Suppressor macrophage treated with lipopolysaccharide for 4 hours (primary cell): ENCODE measurements around the gene ARMC3.
"Not testable (repeated sequence)": the region's sequence is repeated elsewhere in the genome, so short reads cannot be mapped to it uniquely, and the experiment has no call there.

Experiments
- DNase-seq: peaks from one replicate; pipeline ENCODE4 v3.0.0-alpha.2; 2020

ARMC3 gene

DNA sequence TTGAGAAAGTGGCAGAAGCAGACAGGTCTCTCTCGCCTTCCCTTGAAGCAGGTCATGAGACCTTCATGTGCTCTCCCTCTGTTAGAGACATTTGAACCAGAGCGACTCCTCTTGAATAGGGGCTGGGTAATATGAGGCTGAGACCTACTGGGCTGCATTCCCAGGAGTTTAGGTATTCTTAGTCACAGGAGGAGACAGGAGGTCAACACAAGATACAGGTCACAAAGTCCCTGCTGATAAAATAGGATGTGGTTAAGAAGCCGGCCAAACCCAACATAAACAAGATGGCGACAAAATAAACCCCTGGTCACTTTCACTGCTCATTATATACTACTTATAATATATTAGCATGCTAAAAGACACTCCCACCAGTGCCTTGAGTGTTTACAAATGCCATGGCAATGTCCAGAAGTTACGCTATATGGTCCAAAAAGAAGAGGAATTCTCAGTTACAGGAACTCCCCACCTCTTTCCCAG lies 124.0 kb downstream of the ARMC3 start:
- DNase-seq = no peak

DNA sequence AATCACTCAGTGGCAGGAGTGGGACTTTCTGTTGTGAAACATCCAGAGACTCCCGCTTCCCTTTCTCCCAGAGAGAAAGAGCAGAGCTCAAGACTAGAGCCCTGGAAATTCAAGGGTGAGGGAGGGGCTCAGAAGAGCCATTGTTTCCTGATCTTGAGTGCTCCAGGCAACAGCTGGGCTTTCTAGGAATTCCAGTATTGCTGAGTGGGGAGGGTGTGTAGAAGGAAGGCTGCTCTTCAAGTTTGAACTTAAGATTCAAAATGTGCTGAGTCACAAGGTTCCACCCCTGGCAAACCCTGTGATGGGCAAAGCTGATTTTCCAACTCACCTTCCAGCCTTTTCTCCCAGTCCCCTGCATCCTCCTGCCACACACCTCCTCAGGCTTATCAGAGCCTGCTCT lies 125.2 kb downstream of the ARMC3 start:
- DNase-seq = no peak

DNA sequence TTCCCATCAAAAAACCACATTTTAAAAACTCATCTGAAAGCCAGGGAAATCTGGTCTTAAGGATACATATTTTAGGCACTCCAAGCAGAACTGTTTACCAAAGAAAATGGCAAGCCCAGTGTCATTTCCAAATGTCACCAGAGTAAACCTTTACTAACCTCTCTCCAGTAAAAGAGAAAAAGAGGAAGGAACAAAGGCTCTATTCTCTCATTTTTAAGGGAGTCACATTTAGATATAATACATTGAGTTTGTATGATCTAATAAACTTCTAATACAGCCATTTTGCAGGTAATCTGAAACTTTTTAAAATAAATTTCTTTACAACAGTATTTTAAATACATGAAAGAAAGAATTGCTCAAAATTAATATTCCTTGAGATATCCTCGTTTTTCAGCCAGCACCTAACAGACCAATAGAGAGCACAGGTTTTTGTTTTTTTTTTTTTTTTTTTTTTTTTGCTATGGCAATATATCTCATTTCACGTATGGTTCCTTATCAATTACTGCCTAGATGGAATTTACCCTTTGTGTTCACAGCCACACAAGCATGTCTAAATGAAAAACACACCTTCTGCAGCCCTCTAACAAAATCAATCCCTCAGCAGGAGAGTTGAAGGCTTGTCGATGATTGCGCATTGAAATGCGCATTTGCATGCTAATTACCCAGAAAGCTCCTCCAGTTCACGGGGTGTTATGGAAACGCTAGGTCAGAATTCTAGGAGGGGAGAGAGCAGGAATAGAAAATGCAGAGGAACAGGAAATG lies 127.8 kb downstream of the ARMC3 start:
- no peak for DNase-seq

DNA sequence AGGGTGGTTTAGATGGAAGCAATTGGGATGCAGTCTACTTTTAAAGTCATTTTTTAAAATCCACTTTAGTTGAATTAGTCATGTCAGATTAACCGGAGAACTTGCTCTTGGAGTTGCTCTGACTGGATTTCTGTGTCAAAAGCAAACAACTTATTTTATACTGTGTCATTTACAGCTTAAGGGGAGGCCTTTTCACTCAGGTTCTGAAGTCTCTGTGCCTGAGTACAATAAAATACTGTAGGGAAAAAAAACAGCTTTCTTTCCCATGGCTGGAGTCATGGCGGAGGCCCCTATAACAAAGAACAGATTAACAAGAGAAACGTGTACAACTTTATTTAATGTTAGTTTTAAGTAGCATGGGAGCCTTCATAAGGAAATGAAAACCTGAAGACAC lies 128.3 kb downstream of the ARMC3 start:
- no peak for DNase-seq

DNA sequence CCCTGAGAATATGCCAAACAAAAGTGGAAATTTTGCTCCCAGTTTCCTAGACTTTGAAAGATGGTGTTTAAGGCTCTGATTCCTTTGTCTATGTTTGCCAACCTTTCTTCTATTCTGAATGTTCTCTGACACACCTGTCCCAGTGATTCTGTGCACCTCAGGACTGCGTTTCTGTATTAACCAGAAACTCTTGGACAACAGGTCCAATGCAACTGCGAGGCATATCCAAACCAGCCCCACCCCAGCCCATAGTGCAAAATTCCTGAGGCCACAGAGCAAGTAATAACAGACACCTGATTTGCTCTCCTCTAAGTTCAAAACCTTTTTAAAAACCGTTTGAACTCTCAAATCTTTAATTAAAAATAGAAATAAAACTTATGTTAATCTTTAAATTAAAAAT lies 130.5 kb downstream of the ARMC3 start:
- DNase-seq = no peak

DNA sequence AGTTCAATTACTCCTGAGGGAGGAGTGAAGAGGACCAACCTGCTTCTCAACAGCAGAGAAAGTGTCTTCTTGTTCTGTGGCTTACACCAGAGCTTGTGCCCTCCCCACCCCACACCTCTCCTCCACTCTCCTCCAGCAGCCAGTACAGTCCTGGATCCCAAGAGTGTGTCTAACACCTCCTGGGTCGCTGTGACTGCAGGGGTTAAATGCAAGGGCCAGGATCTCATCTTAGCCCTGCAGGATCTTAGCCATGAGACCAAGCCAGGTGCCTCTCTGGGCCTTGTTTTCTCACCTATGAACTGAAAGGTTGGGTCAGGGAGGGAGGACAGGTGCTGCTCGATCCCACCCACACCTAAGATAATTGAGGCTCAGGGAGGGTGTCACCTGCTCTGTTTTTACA lies 133.1 kb downstream of the ARMC3 start:
- DNase-seq = no peak

DNA sequence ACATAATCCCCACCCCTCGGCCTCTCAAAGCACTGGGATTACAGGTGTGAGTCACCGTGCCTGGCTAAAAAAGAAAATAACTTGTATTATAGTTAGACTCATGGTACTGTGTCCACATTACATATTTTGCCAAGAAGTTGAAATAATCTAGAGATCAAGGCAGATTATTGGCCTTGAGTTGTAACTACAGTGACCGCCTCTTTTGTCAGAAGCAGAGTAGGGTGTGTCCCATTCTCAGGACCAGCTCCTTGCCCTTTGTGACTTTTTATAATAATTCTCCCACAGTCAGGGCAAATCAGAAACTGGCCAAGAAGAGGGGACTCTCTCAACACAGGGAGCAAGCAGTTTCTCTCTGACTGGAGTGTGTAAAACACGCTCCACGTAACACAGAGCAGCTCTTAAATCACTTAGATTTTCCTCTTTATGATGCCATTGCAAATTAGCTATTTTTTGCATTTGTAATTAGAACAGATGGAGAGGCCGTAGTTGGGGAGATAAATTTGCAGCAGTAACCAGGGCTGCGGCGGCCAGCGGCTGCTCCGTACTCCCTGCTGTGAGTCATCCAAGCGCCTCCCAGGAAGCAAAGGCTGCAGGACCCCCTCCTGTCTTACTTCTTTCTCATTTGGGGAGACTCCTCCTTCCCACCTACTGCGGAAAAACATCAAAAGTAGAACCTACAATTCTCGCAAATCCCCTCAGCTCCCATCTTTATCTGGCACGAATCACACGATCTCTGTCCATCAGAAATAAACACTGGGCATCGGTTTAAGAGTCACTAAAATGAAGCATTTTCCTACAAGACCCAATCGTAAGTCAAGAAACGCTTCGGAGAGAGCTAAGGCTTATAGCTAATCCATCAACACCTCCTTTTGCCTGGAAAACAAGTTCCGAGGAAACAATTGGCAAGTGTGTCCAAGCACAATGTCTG lies 135.5 kb downstream of the ARMC3 start:
- no peak for DNase-seq

DNA sequence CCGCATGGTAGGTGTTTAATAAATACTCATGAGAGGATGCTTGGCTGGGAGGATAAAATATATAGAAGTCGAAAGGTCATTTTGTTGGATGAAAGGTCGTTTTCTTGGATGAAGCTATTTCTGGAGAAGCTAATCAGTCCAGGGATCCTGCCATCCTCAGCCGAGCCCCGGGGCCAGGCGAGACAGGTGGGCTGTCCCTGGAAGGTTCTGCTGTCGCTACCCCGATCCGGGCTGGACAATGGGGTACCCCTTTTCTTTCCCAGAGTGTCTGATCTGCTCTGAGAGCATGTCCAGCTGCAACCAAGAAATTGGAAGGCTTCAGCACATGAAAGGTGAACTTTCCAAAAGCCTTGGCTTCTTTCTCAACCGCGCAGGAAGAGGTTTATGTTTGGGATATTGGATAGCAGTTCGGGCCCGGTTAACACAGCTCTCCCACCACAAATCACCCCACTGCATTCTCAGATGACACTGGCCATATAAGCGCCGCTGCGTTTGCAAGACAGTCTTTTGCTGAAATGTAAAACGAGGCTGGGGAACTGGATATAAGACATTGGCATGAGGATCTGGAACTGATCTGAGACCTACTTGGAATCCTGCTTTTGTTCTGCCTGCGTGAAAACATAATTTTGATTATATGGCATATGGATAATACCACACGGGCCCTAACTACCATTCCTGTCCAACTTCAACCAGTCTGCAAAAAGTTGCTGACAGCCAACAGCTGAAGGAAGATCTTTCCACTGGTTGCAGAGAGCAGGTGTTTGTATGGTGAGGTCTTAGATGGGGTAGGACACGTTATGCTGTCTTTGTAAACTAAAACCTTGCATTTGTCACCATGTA lies 136.3 kb downstream of the ARMC3 start:
- no peak for DNase-seq

DNA sequence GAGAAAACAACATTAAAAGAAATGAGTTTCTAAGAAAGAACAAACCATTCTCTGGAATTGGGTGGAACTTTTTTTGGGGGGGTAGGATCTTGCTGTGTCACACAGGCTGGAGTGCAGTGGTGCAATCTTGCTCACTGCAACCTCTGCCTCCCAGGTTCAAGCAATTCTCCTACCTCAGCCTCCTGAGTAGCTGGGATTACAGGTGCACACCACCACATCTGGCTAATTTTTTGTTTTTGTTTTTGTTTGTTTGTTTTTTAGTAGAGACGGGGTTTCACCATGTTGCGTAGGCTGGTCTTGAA lies 136.9 kb downstream of the ARMC3 start:
- not testable (repeated sequence) for DNase-seq

DNA sequence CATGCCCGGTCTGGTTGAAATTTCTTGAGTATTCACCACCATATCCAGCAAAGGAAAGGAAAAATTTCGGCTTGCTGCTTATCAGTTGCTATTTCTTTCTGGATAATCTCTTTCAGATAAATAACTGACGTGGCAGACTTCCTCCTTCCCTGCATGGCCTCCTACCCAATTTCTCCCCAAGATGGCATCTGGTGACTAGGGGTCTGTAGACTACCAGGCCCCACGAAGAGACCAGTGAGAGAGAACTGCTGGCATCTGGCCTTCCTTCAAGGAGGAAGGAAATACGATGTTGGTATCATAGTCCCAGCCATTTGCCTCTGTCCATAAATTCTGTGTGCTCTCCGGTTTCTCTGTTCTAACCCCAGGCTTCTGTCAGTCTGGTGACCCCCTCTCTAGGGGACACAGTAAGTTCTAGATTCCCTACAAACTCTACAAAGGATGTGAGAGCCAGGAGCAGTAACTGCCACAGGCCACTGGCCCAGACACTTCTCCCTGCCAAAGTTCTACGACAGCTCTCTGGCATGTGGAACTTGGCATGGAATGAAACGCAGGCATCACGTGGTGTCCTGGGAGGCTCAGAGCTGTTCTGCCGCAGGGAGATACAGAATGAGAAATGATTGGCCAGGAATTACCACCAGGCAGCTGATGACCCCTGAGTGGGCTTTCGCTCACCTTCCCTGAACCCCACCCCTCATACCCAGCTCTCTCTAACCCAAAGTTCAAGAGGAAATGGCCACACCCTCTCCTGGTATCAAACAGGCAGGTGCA lies 137.5 kb downstream of the ARMC3 start:
- DNase-seq = no peak

DNA sequence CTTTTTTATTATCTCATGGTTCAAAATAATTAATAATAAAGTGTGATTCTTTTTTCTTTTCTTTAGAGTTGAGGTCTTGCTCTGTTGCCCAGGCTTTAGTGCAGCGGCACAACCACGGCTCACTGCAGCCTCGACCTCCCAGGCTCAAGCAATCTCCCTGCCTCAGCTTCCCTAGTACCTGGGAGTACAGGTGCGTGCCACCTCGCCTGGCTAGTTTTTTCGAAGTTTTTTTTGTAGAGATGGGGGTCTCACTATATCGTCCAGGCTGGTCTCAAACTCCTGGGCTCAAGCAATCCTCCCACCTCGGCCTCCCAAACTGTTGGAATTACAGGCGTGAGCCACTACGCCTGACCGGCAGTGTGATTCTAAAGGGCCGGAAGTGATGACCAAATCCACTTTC lies 139.5 kb downstream of the ARMC3 start:
- DNase-seq = no peak

DNA sequence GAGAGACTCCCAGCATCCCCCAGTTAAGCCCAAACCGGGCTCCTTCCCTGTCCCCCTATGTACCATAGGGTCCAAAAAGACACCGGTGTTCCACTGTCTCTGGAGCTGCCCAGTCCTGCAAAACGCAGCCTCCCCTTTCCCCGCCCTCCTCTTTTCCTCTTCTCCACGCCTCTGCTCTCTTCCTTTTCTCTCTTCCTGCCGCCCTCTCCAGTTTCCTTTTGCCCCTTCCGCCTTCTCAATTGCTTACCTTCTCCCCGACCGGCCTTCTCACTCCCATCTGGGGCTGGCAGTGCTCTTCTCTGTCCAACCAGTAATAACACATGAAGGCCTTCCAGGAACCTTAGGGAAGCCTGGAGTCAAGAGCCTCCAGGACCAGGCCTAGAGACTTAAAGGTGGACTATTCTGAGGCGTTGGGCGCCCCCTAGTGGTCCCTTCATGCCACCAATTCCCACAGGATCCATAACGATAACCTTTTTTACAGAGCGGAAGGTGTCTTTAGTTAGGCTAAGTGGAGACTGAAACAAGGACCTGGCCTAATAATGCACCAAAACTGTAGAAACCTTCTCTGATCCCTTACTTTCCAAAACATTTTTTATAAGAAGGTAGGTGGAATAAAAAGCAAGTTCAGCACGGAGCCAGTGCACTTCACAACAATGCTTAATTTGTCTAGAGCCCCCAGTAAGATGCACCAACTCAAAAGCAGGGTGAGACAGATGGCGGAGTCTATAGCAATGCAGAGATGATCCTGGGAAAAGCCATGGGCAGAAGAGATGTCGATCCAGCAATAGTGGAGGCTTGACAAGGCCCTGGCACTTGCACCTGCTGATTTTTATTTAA lies 140.3 kb downstream of the ARMC3 start:
- DNase-seq = peak; percentile 77

DNA sequence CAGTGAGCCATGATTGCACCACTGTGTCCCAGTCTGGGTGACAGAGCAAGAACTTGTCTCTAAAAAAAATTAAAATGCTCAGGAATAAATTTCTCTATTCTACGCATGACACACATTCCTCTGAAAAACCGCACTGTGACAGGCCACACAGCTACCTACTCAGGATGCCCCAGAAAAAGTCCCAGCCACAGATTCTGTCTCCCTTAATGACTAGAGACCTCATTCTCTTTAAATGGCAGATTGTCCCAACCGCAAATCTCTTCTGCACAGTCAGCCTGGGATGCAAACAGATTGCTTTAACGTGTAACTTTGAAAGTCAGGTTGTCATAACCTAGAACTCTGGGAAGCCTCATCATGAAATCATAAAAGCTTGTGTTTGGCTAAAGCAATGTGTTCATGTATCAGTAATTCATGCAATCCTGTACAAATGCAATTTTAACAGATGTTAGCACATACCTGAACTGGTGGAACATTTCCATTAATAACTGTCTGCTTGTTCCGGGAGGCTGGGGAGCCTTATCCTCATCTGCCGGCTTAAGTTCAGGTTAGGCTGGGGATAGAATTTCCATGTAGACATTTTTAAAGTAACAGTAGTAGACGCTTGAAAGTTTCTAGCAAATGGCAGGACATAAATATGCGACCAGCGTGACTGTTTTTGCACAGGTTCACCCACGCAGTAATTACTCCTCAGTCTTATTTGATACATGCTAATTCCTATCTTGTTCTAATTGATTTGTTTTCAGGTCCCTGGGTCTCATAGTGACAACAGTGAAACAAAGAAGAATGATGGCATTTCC lies 141.4 kb downstream of the ARMC3 start:
- DNase-seq = no peak

DNA sequence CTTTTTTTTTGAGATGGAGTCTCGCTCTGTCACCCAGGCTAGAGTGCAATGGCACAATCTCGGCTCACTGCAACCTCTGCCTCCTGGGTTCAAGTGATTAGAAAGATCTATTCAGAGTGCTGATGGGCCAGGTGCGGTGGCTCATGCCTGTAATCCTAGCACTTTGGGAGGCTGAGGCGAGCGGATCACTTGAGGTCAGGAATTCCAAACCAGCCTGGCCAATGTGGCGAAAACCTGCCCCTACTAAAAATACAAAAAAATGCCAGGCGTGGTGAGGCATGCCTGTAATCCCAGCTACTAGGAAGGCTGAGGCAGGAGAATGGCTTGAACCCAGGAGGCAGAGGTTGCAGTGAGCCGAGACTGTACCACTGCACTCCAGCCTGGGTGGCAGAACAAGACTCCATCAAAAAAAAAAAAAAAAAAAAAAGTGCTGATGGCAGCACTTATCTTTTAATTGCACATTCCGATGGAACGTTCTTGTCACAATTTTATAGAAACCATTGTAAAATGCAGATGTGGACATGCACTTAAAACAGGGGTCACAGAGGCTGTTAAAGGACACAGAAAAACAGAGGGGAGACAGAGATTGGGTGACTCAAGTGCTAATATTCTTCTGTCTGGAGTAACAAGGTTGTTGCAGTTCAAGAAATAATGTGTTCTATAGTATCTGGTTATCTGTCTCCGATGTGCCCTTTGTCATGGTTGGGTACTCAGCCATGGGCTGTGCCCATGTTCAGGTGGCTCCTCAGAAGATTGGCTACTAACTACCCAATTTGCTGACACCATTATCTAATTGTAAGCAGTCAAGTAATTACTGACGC lies 142.4 kb downstream of the ARMC3 start:
- not testable (repeated sequence) for DNase-seq

DNA sequence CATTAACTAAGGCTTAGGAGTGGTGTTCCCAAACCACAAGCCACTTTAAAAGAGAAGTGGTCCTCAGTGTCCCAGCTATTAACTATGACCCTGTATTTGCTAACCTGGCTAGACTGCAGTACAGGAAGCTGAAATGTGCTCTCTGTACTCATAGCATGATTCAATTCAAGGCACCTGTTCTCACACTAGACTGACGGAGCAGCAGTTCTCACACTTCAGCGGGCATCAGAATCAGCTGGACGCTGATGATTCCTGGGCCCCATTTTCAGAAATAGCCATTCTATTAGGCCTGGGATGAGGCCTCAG lies 143.0 kb downstream of the ARMC3 start:
- no peak for DNase-seq

DNA sequence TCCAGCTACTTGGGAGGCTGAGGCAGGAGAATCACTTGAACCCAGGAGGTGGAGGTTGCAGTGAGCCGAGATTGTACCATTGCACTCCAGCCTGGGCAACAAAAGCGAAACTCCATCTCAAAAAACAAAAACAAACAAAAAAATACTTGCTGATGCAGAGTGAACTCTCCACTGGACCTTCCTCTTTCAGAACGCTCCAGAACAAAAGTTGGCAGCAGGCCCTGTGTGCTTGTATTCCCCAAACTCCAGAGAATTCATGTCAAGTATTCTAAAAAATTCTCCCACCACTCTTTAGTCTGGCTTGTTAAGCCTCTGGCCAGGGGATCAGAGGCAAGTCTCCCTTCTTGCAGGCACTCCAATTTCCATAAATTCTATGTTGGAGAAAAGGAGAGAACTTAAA lies 144.7 kb downstream of the ARMC3 start:
- peak; percentile 8 for DNase-seq

DNA sequence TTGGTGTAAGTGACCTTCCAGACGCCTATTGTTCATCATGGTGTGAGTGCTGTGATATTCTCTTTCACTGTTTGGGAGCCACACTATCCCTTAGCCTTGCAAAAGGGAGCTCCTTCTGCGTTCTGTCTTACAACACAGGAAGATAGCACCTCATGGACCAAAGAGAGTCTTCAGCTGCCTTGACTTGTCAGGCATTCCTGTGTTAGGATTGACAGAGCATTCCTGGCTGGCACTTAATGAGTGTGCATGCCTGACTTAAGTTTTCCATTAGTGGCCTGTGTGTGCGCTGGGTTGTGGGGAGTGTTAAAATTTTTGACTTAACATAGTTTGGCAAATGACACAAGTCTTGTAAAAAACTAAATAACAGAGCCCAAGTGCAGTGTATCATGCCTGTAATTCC lies 145.7 kb downstream of the ARMC3 start:
- DNase-seq = no peak

DNA sequence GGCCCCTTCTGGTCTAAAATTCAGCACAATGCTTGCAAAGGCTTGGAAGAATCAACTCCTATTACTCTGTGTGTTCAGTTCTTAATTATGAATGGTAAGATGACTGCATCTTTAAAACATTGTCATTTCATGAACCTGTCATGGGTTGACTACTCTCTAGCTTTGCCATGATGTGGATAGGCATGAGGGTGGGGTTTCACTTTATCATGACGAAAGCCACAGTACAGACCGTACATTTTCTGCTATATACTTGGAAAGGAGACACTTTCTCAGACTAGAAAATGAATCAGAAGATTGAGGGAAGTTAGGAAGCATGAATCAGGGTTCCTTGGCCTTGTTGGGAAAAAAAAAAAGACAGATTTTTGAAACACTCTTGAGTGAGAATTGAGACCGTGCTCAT lies 147.8 kb downstream of the ARMC3 start:
- DNase-seq = no peak

DNA sequence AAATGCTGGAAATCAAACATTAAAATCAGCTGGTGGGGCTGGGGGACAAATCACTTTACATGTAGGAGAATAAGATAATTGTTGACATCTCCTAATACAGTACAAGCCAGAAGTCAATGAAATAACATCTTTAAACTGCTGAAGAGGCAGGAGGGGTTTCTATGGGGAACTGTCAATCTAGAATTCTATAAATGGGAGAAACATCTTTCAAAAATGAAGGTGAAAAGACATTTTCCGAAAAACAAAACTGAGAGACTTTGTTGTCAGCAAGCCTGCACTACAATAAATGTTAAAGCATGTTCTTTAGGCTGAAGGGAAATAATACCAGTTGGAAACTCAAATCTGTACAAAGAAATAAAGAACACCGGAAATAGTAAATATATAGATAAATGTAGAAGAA lies 150.3 kb downstream of the ARMC3 start:
- DNase-seq = no peak

DNA sequence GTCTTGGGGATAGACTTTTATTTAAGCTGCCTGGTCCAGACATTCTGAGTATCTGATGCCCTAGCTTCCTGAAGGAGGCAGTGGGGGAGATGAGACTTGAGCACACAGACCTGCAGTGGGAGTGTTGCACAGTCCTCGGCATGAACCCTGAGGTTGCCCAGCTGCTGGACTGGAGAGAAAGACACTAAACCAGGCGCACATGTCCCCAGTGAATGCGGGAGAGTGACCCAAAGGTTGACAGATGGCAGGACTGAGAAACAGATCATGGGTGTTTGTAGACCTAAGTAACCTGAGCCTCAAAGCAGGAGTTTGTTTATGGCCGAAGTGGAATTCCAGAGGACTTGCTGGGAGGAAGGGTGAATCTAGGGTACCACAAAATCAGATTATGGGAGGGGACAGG lies 151.8 kb downstream of the ARMC3 start:
- DNase-seq = no peak
